HG03280 (cell line): ENCODE measurements around the gene RAB29.

ENCODE experiments used
- ATAC-seq: cut with Tn5 transposase; IDR thresholded peaks from one replicate; pipeline ENCODE4 v1.9.1; 2021; ENCODE audit warnings: mild to moderate bottlenecking, moderate library complexity; ENCODE audit not compliant: unreplicated experiment

The RAB29 gene

GRCh38 chr1:205797168-205797567 is 21.9 kb upstream of the RAB29 start:
- ATAC-seq, result no peak

GRCh38 chr1:205794011-205794730 is 18.9 kb upstream of the RAB29 start:
- no peak for ATAC-seq

GRCh38 chr1:205792961-205793673 is 17.8 kb upstream of the RAB29 start:
- no peak for ATAC-seq

- ATAC-seq, result no peak
Measured at GRCh38 chr1:205792481-205792881, 17.2 kb upstream of the RAB29 start.

- no peak for ATAC-seq
Measured at GRCh38 chr1:205791568-205792180, 16.4 kb upstream of the RAB29 start.

- no peak for ATAC-seq
Measured at GRCh38 chr1:205787287-205787916, 12.1 kb upstream of the RAB29 start.

- ATAC-seq, result no peak
Measured at GRCh38 chr1:205786601-205787000, 11.3 kb upstream of the RAB29 start.

- no peak for ATAC-seq
Measured at GRCh38 chr1:205785446-205785845, 10.2 kb upstream of the RAB29 start.

GRCh38 chr1:205783904-205784303 is 8.6 kb upstream of the RAB29 start:
- ATAC-seq, result no peak

- no peak for ATAC-seq
Measured at GRCh38 chr1:205783433-205783795, 8.1 kb upstream of the RAB29 start.

- no peak for ATAC-seq
Measured at GRCh38 chr1:205782627-205783432, 7.5 kb upstream of the RAB29 start.

GRCh38 chr1:205780335-205780734 is 5.1 kb upstream of the RAB29 start:
- ATAC-seq, result no peak

GRCh38 chr1:205777994-205778393 is 2.7 kb upstream of the RAB29 start:
- no peak for ATAC-seq

- no peak for ATAC-seq
Measured at GRCh38 chr1:205775717-205776056, 405 bp upstream of the RAB29 start.

- no peak for ATAC-seq
Measured at GRCh38 chr1:205774198-205775014, 876 bp downstream of the RAB29 start.

- ATAC-seq, result no peak
Measured at GRCh38 chr1:205772607-205773032, 2.7 kb downstream of the RAB29 start.

GRCh38 chr1:205770618-205771017 is 4.7 kb downstream of the RAB29 start:
- no peak for ATAC-seq

- no peak for ATAC-seq
Measured at GRCh38 chr1:205769641-205770365, 5.5 kb downstream of the RAB29 start.

GRCh38 chr1:205767248-205767647 is 8.0 kb downstream of the RAB29 start:
- no peak for ATAC-seq
